Sigmoid colon (tissue), 4 donors: ENCODE data around the gene SRSF9.

Experiments used
- EP300 ChIP-seq, 4 donors: sonication (generic); formaldehyde crosslinking; IDR thresholded peaks; one replicate each; pipeline ENCODE4 v1.6.1; 2017; ENCODE audit warnings: antibody characterized with exemption in 4 of 4
- POLR2A ChIP-seq, 2 donors: fragments of 450-650 bp; IDR thresholded peaks; one replicate each; pipeline ENCODE4 v1.6.1; 2016; ENCODE audit warnings: antibody characterized with exemption in 2 of 2, mild to moderate bottlenecking in 2 of 2, moderate library complexity in 2 of 2
- POLR2AphosphoS5 ChIP-seq, 4 donors: sonication (generic); formaldehyde crosslinking; IDR thresholded peaks; one replicate each; pipeline ENCODE4 v1.6.1; 2017; ENCODE audit warnings: antibody characterized with exemption in 4 of 4
- TF ChIP-seq, protein P1 (sequence below), 4 experiments: fragments of 450-650 bp in 3 of 4; fragments of 200-600 bp in 1 of 4; IDR thresholded peaks; one replicate each; pipeline ENCODE4 v1.5.1; 2016 to 2019; ENCODE audit warnings: antibody characterized with exemption in 4 of 4, mild to moderate bottlenecking in 3 of 4, moderate library complexity in 2 of 4

DNA sequence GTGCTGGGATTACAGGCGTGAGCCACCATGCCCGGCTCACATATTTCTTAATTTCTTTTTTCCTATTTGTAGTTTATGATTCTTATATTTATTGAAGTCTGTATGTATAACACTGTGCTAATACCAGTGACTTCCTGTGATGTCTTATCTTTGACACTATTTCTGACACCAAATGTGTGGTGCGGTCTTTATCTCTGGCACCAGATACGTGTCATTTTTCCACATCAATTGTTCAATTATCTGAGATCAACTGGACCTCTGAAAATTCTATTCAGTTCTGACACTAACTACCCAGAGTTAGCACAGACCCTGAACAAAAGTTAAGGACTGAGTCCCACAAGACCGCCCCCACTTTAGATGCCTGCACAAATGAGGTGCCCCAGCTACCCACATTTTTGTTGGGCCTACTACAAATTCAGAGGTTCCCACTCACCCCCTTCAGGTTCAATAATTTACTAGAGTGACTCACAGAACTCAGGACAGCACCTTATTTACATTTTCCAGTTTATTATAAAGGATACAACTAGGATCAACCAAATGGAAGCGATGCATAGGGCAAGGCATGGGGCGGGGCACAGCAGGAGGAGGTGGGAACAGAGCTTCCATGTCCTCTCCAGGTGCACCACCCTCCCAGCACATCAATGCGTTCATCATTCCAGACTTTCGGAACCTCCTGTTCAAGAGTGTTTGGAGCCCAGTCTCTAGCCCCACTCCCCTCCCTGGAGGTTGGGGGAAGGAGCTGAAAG is 11.6 kb upstream of the SRSF9 start:
- TF ChIP-seq EP300 (IDR thresholded peaks at IDR 0.05) (no peak), POLR2A (IDR thresholded peaks at IDR 0.05) (no peak), POLR2AphosphoS5 (IDR thresholded peaks at IDR 0.05) (no peak)
- TF ChIP-seq, protein P1, sequence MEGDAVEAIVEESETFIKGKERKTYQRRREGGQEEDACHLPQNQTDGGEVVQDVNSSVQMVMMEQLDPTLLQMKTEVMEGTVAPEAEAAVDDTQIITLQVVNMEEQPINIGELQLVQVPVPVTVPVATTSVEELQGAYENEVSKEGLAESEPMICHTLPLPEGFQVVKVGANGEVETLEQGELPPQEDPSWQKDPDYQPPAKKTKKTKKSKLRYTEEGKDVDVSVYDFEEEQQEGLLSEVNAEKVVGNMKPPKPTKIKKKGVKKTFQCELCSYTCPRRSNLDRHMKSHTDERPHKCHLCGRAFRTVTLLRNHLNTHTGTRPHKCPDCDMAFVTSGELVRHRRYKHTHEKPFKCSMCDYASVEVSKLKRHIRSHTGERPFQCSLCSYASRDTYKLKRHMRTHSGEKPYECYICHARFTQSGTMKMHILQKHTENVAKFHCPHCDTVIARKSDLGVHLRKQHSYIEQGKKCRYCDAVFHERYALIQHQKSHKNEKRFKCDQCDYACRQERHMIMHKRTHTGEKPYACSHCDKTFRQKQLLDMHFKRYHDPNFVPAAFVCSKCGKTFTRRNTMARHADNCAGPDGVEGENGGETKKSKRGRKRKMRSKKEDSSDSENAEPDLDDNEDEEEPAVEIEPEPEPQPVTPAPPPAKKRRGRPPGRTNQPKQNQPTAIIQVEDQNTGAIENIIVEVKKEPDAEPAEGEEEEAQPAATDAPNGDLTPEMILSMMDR (IDR thresholded peaks at IDR 0.05): no peak
